A673 (cell line): ENCODE results near the gene MYT1. TPM values are rescaled to one million over a fixed set of nuclear protein-coding genes. Genes with fewer than 3 reads are reported as not detected.

ENCODE experiments used
- BruUV-seq: library from RNA; stranded (reverse); fragments of 400-500 nt; replicated peaks from 2 replicates; lab custom pipeline; 2021; lab: Mats Ljungman, UMichigan
- CTCF ChIA-PET: fragments of 300-600 bp; sonication (Branson Sonifier 250); formaldehyde crosslinking; loops from one replicate; lab custom pipeline; 2022; ENCODE audit warnings: antibody characterized with exemption; lab: Charles Lee
- POLR2A ChIA-PET: fragments of 300-600 bp; sonication (Branson Sonifier 250); formaldehyde crosslinking; loops from one replicate; lab custom pipeline; 2022; ENCODE audit warnings: antibody characterized with exemption; ENCODE audit not compliant: low non-redundant PET; lab: Charles Lee
- DNase-seq: peaks from one replicate; pipeline ENCODE4 v3.0.0-alpha.2; 2015; ENCODE audit warnings: low spot score
- H3K27ac ChIP-seq: fragments of 200-600 bp; sonication (generic); 2 replicates; pipeline ENCODE4 v1.5.1; 2016; ENCODE audit warnings: mixed run types, low read depth, mild to moderate bottlenecking, mixed read lengths, antibody characterized with exemption, low read length; ENCODE audit not compliant: poor library complexity, severe bottlenecking
- H3K27me3 ChIP-seq: fragments of 200-600 bp; sonication (generic); replicated peaks from 2 replicates; pipeline ENCODE4 v1.6.1; 2017; ENCODE audit warnings: mixed run types, low read depth, mild to moderate bottlenecking, mixed read lengths, antibody characterized with exemption, low read length; ENCODE audit not compliant: insufficient read depth, poor library complexity
- H3K36me3 ChIP-seq: fragments of 200-600 bp; sonication (generic); 2 replicates; pipeline ENCODE4 v1.6.1; 2016; ENCODE audit warnings: mixed run types, mild to moderate bottlenecking, mixed read lengths, antibody characterized with exemption, low read length; ENCODE audit not compliant: insufficient read depth, poor library complexity, severe bottlenecking
- H3K4me1 ChIP-seq: fragments of 200-600 bp; sonication (generic); 2 replicates; pipeline ENCODE4 v1.6.1; 2017; ENCODE audit warnings: mixed run types, mild to moderate bottlenecking, mixed read lengths, antibody characterized with exemption, low read length; ENCODE audit not compliant: insufficient read depth, poor library complexity, severe bottlenecking
- H3K4me3 ChIP-seq: fragments of 200-600 bp; sonication (generic); 2 replicates; pipeline ENCODE4 v1.5.1; 2016; ENCODE audit warnings: low read depth, mixed run types, mild to moderate bottlenecking, mixed read lengths, low read length; ENCODE audit not compliant: poor library complexity, severe bottlenecking
- H3K9me3 ChIP-seq: fragments of 200-600 bp; sonication (generic); 2 replicates; pipeline ENCODE4 v1.6.1; 2016; ENCODE audit warnings: mixed run types, low read depth, mild to moderate bottlenecking, mixed read lengths, antibody characterized with exemption, low read length; ENCODE audit not compliant: poor library complexity, severe bottlenecking
- CTCF ChIP-seq: fragments of 300-800, 200-600 bp; sonication (generic); conservative IDR thresholded peaks from 2 replicates; pipeline ENCODE4 v1.5.1; 2017; ENCODE audit warnings: low read depth, mild to moderate bottlenecking, antibody characterized with exemption, low read length, moderate library complexity, mixed read lengths
- EZH2 ChIP-seq: fragments of 200-600 bp; sonication (generic); IDR thresholded peaks from 2 replicates; pipeline ENCODE4 v1.6.1; 2017; ENCODE audit warnings: borderline replicate concordance, low read depth, mild to moderate bottlenecking, mixed read lengths, antibody characterized with exemption, low read length; ENCODE audit not compliant: poor library complexity, severe bottlenecking
- intact Hi-C: fragments of 100-400 bp; cut with micrococcal nuclease; formaldehyde crosslinking; loops from one replicate; pipeline ENCODE4 v1.10.0; 2022; ENCODE audit not compliant: unreplicated experiment
- total RNA-seq: library from RNA; stranded (reverse); gene quantifications from 2 replicates; pipeline ENCODE4 v1.2.3, GENCODE V29; 2021

MYT1 gene
- total RNA-seq, 1 experiment from 2014 or later = not detected

GRCh38 chr20:64265201-64265600, 100.9 kb downstream of the MYT1 start:
- no peak for DNase-seq
- CTCF ChIA-PET = no interaction called here
- H3K27me3 ChIP-seq = no peaks in the 10 kb centered on the region
- peaks cover 39% of the 10 kb centered on the region for H3K4me1 ChIP-seq
- no TSS peak for BruUV-seq
- no peaks in the 10 kb centered on the region for H3K36me3 ChIP-seq
- POLR2A ChIA-PET = no interaction called here
- TF ChIP-seq EZH2 (no peak), CTCF (no peak)
- H3K27ac ChIP-seq = no peak overlapping the region
- no peak overlapping the region for H3K4me3 ChIP-seq
- intact Hi-C loops = no loop called here
- H3K9me3 ChIP-seq = no peaks in the 10 kb centered on the region

GRCh38 chr20:64266988-64267387, 102.7 kb downstream of the MYT1 start:
- CTCF ChIA-PET = no interaction called here
- intact Hi-C loops = no loop called here

GRCh38 chr20:64268174-64268573, 103.9 kb downstream of the MYT1 start:
- BruUV-seq = no TSS peak
- H3K27ac ChIP-seq = peak overlapping the region; percentile 33
- H3K4me3 ChIP-seq = no peak overlapping the region
- ChIA-PET CTCF (interaction anchor here (0.5 kb wide), 1 partner anchor 798 kb away, joined by 3 read pairs; no protein-coding TSS in a partner anchor), POLR2A (interaction anchor here (0.8 kb wide), 1 partner anchor 8 kb away, joined by 4 read pairs; no protein-coding TSS in a partner anchor)
- intact Hi-C loops = no loop called here
- TF ChIP-seq EZH2 (no peak), CTCF (no peak)
- H3K36me3 ChIP-seq = no peaks in the 10 kb centered on the region
- H3K9me3 ChIP-seq = no peaks in the 10 kb centered on the region
- DNase-seq = peak; percentile 92
- H3K4me1 ChIP-seq = peaks cover 31% of the 10 kb centered on the region
- no peaks in the 10 kb centered on the region for H3K27me3 ChIP-seq

More at GRCh38 chr20:64266988-64267387, 102.7 kb downstream of the MYT1 start:
- POLR2A ChIA-PET = no interaction called here
- Histone ChIP-seq H3K27ac (no peak overlapping the region), H3K27me3 (no peaks in the 10 kb centered on the region), H3K9me3 (no peaks in the 10 kb centered on the region), H3K4me1 (peaks cover 27% of the 10 kb centered on the region), H3K36me3 (no peaks in the 10 kb centered on the region), H3K4me3 (no peak overlapping the region)
- no TSS peak for BruUV-seq
- no peak for DNase-seq
- TF ChIP-seq EZH2 (no peak), CTCF (no peak)
